ENCODE data around the gene PLA2G2D. TPM values are rescaled to one million over a fixed set of nuclear protein-coding genes. Genes with fewer than 3 reads are reported as not detected.

The PLA2G2D gene
- total and polyA plus RNA-seq, 9 of the 15 experiments (the other 6 are each of a cell fraction or from before 2014, with no cell fraction given): not detected

DNA sequence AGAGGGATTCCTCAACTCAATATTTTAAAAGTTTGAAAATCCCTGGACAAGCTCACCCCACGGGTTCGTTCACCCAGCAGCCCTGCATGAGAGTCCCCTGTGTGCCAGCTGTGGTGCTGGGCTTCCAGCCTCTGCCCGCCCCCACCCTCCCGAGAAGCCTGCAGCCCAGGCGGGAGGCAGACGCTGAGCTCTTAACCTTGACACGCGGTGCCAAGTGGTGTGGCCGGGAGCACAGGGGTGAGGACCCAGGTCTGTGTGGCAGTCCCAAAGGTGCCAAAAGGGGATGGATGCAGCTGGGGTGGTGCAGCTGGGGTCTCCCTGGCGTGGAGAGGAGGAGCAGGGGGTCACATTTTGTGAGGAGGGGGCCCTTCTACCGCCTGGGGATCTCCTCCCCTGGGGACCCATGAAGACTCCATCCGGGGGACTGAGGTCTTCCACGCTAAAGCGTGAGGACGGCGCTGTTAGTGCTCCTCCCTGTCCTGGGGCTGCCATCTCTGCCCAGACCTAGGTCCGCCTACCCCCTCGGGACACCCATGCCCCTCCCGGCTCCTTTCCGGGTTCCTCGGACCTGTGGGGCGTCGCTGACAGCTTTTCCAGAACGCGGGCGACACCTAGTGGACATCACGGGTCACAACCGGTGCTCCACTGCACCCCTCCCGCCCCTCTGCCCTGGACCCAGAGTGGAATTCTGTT is 32.7 kb upstream of the PLA2G2D start (continued):
- TF ChIP-seq, protein P1, sequence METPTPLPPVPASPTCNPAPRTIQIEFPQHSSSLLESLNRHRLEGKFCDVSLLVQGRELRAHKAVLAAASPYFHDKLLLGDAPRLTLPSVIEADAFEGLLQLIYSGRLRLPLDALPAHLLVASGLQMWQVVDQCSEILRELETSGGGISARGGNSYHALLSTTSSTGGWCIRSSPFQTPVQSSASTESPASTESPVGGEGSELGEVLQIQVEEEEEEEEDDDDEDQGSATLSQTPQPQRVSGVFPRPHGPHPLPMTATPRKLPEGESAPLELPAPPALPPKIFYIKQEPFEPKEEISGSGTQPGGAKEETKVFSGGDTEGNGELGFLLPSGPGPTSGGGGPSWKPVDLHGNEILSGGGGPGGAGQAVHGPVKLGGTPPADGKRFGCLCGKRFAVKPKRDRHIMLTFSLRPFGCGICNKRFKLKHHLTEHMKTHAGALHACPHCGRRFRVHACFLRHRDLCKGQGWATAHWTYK (CRISPR knock-in tag; IDR thresholded peaks at IDR 0.05): 0 out of 2 replicates have a peak, but pooled peaks have one; percentile 43
- TF ChIP-seq ZNF589 (CRISPR knock-in tag; IDR thresholded peaks at IDR 0.05; ENCODE audit: low read depth) (no peak), ZNF408 (CRISPR knock-in tag; IDR thresholded peaks at IDR 0.05; ENCODE audit: low read depth) (no peak), L3MBTL2 (IDR thresholded peaks at IDR 0.05) (0 out of 2 replicates have a peak, but pooled peaks have one; percentile 34), NCOR1 (IDR thresholded peaks at IDR 0.05) (no peak), LEF1 (IDR thresholded peaks at IDR 0.05) (no peak), EZH2 (IDR thresholded peaks at IDR 0.05; ENCODE audit: borderline replicate concordance, low read depth, low read length) (no peak), HMGN3 (IDR thresholded peaks at IDR 0.05; ENCODE audit: borderline replicate concordance, extremely low read depth, insufficient read length, low read depth, low read length) (peak; percentile 26), ZNF263 (CRISPR knock-in tag; IDR thresholded peaks at IDR 0.05; ENCODE audit: borderline replicate concordance) (no peak), ZNF699 (CRISPR knock-in tag; IDR thresholded peaks at IDR 0.05; ENCODE audit: insufficient replicate concordance) (no peak), PHB (CRISPR knock-in tag; IDR thresholded peaks at IDR 0.05) (no peak), DPF2 (IDR thresholded peaks at IDR 0.05) (no peak), ZNF717 (CRISPR knock-in tag; IDR thresholded peaks at IDR 0.05) (no peak), NCOA6 (IDR thresholded peaks at IDR 0.05) (no peak)
- TF ChIP-seq, protein P2, sequence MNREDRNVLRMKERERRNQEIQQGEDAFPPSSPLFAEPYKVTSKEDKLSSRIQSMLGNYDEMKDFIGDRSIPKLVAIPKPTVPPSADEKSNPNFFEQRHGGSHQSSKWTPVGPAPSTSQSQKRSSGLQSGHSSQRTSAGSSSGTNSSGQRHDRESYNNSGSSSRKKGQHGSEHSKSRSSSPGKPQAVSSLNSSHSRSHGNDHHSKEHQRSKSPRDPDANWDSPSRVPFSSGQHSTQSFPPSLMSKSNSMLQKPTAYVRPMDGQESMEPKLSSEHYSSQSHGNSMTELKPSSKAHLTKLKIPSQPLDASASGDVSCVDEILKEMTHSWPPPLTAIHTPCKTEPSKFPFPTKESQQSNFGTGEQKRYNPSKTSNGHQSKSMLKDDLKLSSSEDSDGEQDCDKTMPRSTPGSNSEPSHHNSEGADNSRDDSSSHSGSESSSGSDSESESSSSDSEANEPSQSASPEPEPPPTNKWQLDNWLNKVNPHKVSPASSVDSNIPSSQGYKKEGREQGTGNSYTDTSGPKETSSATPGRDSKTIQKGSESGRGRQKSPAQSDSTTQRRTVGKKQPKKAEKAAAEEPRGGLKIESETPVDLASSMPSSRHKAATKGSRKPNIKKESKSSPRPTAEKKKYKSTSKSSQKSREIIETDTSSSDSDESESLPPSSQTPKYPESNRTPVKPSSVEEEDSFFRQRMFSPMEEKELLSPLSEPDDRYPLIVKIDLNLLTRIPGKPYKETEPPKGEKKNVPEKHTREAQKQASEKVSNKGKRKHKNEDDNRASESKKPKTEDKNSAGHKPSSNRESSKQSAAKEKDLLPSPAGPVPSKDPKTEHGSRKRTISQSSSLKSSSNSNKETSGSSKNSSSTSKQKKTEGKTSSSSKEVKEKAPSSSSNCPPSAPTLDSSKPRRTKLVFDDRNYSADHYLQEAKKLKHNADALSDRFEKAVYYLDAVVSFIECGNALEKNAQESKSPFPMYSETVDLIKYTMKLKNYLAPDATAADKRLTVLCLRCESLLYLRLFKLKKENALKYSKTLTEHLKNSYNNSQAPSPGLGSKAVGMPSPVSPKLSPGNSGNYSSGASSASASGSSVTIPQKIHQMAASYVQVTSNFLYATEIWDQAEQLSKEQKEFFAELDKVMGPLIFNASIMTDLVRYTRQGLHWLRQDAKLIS (CRISPR knock-in tag; IDR thresholded peaks at IDR 0.05): no peak
- TF ChIP-seq, protein P3, sequence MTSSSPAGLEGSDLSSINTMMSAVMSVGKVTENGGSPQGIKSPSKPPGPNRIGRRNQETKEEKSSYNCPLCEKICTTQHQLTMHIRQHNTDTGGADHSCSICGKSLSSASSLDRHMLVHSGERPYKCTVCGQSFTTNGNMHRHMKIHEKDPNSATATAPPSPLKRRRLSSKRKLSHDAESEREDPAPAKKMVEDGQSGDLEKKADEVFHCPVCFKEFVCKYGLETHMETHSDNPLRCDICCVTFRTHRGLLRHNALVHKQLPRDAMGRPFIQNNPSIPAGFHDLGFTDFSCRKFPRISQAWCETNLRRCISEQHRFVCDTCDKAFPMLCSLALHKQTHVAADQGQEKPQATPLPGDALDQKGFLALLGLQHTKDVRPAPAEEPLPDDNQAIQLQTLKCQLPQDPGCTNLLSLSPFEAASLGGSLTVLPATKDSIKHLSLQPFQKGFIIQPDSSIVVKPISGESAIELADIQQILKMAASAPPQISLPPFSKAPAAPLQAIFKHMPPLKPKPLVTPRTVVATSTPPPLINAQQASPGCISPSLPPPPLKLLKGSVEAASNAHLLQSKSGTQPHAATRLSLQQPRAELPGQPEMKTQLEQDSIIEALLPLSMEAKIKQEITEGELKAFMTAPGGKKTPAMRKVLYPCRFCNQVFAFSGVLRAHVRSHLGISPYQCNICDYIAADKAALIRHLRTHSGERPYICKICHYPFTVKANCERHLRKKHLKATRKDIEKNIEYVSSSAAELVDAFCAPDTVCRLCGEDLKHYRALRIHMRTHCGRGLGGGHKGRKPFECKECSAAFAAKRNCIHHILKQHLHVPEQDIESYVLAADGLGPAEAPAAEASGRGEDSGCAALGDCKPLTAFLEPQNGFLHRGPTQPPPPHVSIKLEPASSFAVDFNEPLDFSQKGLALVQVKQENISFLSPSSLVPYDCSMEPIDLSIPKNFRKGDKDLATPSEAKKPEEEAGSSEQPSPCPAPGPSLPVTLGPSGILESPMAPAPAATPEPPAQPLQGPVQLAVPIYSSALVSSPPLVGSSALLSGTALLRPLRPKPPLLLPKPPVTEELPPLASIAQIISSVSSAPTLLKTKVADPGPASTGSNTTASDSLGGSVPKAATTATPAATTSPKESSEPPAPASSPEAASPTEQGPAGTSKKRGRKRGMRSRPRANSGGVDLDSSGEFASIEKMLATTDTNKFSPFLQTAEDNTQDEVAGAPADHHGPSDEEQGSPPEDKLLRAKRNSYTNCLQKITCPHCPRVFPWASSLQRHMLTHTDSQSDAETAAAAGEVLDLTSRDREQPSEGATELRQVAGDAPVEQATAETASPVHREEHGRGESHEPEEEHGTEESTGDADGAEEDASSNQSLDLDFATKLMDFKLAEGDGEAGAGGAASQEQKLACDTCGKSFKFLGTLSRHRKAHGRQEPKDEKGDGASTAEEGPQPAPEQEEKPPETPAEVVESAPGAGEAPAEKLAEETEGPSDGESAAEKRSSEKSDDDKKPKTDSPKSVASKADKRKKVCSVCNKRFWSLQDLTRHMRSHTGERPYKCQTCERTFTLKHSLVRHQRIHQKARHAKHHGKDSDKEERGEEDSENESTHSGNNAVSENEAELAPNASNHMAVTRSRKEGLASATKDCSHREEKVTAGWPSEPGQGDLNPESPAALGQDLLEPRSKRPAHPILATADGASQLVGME (CRISPR knock-in tag; IDR thresholded peaks at IDR 0.05): no peak
